NCI-H345 treated with DMSO at 0.1 percent for 48 hours (cell line): ENCODE data around the gene SP140L.
"Not testable (repeated sequence)": the region's sequence is repeated elsewhere in the genome, so short reads cannot be mapped to it uniquely, and the experiment has no call there.

Experiments used
- DNase-seq: peaks from one replicate; lab custom pipeline; 2025; ENCODE audit not compliant: unreplicated experiment; lab: John Stamatoyannopoulos, UW

Gene SP140L

DNA sequence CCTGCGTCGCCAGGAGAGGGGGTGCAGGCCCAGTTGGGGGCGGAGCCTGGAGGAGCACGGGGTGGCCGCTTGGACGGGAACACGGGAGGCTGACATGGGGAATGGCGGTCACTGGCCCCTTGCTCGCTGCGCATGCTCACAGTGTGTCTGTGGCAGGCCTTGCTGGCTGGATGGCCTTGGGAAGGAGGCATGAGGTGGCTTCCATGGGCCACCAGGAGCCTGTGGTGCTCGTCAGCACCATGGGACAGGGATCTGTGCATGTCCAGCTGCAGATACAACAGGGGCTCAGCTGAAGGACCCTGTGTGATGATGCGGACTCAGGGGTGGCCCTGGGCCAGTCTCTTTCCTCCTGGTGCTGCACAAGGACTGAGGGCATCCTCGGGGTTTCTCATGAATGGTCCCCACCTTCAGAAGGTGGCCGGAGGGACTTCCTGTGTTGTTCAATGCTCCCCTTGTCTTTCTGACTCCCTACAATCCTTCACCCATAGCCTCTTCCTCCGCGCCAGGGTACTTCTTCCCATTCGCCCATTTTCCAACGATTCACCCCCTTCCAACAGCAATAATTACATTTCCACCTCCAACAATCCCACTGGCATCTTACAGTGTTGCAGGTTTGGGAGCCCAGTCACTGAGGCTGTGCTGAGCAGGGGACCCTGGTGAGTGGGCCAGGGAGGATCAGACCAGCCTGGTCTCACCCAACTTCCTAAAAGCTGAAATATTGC is 3.4 kb upstream of the SP140L start:
- DNase-seq: no peak

DNA sequence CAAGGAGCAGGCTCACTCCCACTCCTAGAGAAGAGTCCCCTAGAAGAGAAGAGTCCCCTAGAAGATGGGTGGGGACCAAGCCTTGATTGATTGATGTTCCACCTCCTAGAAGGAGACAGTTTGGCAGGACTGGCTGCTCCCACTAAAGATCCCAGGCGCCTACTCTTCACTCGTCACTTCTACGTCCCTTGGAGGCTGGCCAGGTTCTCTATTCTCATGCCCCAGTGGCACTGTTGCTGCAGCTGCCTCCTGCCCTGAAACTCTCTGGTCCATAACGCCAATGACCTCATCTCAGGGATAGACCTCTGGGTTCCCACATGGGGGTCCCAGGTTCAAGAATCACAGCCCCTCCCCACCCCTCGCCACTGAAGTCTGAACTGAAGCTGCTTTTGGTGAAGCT is 2.5 kb upstream of the SP140L start:
- DNase-seq: no peak

GRCh38 chr2:230325316-230326243 is 1.4 kb upstream of the SP140L start:
- DNase-seq: no peak

- DNase-seq: no peak
Measured at GRCh38 chr2:230327418-230328154, 593 bp downstream of the SP140L start.

DNA sequence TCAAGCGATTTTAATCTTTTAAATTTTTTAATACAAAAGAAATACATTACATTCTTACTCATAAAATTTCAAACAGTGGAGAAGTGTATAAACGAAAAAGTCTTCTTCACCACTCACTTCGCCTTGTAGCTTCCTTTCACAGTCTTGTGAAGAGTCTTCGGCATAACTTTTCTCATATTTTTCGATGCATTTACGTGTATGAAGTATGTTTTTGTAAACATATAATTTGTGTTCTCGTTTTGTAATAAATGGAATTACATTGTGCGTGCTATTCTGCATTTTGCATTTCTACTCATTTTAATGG is 1.1 kb downstream of the SP140L start:
- DNase-seq: no peak

- DNase-seq: no peak
Measured at GRCh38 chr2:230329946-230330605, 3.1 kb downstream of the SP140L start.

- no peak for DNase-seq
Measured at GRCh38 chr2:230330725-230331124, 3.7 kb downstream of the SP140L start.

GRCh38 chr2:230335461-230335863 is 8.5 kb downstream of the SP140L start:
- no peak for DNase-seq

GRCh38 chr2:230335864-230336506 is 9.0 kb downstream of the SP140L start:
- no peak for DNase-seq

GRCh38 chr2:230341936-230342528 is 15.0 kb downstream of the SP140L start:
- not testable (repeated sequence) for DNase-seq

GRCh38 chr2:230343041-230343624 is 16.1 kb downstream of the SP140L start:
- not testable (repeated sequence) for DNase-seq

GRCh38 chr2:230343747-230344146 is 16.8 kb downstream of the SP140L start:
- no peak for DNase-seq

GRCh38 chr2:230346465-230346864 is 19.5 kb downstream of the SP140L start:
- no peak for DNase-seq

DNA sequence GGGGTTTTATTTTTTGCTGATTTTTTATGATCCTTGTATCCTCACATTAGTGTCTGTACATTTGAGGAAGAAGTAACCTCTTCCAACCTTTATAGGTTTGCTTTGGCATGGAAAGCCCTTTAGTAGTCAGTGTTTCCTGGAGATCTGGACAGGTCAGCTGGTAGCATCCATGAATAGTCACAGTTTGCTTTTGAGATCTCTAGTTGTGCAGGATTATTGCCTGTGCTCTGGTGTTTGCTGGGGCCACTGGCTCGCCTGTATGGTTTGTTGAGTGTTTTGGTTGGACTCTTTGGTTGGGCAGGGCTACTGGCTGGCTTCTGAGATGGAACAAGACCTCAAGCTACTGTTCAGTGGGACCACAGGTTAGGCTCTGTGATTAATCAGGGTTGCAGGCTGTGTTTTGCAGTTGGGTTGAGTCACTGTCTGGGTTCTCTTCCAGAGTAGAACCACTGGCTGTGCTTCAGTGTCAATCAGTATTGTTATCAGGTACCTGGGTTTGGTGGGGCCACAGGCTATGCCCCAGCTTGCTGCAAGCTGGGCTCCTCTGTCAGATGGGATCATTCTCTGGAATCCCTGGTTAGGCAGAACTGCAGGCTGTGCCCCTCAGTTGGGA is 20.0 kb downstream of the SP140L start:
- DNase-seq: no peak

DNA sequence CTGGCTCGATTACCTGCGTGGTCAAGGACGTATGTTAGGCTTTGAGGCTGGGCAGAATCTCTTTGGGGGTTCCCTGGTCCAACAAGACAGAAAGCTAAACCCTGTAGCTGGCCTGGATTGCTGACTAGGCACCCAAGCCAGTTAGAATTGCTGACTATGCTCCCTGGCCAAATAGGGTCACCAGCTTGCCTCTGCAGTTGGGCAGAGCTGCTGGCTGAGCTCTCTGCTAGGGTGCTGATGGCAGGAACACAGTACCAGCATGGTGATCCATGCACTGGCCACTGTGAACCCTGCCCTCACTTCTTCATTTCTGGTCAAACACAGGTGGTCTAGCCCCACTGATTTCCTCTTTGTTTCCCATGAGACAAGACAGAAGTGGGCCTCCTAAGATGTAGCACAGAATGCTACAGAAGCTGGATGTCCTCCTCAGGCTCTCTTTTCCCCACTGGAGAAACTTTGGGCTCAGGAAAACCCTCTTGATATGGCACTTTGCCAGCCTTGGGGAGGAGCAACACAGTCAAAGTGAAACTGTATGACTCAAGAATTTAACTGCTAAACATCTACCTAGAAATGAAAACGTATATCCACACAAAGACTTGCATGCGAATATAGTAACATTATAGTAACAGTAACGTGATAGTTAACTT is 20.8 kb downstream of the SP140L start:
- no peak for DNase-seq

DNA sequence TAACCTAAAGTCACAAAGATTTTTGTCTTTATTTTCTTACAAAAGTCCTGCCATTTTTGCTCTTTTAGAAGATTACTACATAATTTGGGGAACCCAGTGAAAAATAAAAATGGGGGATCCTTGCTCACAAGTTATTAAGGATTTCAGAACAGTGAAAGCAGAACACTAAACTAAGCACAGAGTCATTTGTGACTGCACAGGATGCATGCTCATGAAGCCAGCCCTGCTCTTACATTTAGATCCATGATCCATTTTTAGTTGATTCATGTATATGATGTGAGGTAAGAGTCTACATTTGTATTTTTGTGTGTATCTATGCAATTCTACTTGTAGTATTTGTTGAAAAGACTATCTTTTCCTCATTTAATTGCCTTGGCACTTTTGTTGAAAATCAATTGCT is 21.8 kb downstream of the SP140L start:
- no peak for DNase-seq

DNA sequence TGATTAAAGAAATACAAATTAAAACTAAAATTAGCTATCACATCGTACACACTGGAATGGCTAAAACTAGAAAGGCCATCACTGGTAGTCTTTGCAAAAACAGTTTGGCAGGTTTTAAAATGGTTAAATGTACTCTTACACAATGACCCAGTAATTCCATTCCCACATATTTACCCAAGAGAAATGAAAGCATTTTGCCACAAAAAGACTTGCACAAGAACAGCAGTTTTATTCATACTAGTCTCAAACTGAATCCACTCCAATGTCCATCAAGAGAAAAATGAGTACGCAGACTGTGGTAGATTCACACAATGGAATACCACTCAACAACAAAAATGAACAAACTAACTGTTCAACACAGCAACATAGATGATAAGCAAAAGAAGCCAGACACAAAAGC is 29.1 kb downstream of the SP140L start:
- DNase-seq: no peak

GRCh38 chr2:230358305-230358704 is 31.3 kb downstream of the SP140L start:
- DNase-seq: no peak

DNA sequence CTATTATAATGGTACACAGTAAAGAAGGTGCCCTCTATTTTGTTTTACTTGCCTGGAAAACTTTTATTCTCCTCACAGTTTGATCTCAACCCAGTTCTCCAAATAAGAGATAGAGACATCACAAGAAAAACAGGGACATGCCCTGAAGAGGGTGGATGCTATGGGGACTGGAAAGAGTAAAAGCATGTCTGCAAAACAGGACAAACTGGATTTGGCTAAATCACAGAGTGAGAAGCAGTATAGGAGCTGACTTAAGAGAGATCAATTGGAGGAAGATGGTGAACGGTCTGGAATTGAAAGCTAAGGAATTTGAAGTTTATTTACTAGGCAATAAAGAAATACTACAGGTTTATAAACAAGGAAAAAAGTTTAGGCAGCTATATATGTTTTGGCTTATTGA is 33.0 kb downstream of the SP140L start:
- DNase-seq: no peak
